ENCODE data around the gene SLC37A2.

- TF ChIP-seq CTCF (IDR thresholded peaks at IDR 0.05) (no peak), POLR2A (IDR thresholded peaks at IDR 0.05) (no peak)
These were observed 16.9 kb downstream of the SLC37A2 start for GRCh38 chr11:125079878-125080530.
